ENCODE data around the gene PHACTR3. TPM values are rescaled to one million over a fixed set of nuclear protein-coding genes. Genes with fewer than 3 reads are reported as not detected.

PHACTR3 gene
- total RNA-seq, 2 donors from 2014 or later = 0.34 TPM; not detected in 1

- WGBS = 77% methylated on average over 21 of the region's 21 CpGs
- no peaks in the 10 kb centered on the region for H3K27me3 ChIP-seq (replicated peaks; ENCODE audit: insufficient read depth)
- no peaks in the 10 kb centered on the region for H3K4me1 ChIP-seq (replicated peaks)
- H3K27ac ChIP-seq = no peak overlapping the region
- no peaks in the 10 kb centered on the region for H3K9me3 ChIP-seq
- no peak overlapping the region for H3K4me3 ChIP-seq
- DNase-seq (ENCODE audit: low spot score) = no peak
- no peaks in the 10 kb centered on the region for H3K36me3 ChIP-seq
- intact Hi-C loops (cut with DNase I) = no loop called here
- TF ChIP-seq CTCF (IDR thresholded peaks at IDR 0.05) = no peak
- no peak for TF ChIP-seq POLR2AphosphoS5 (IDR thresholded peaks at IDR 0.05)
These were observed 139.6 kb downstream of the PHACTR3 start for GRCh38 chr20:59743767-59744485.

- Histone ChIP-seq H3K27ac (no peak overlapping the region), H3K36me3 (no peaks in the 10 kb centered on the region), H3K4me1 (replicated peaks) (no peaks in the 10 kb centered on the region), H3K4me3 (no peak overlapping the region), H3K27me3 (replicated peaks; ENCODE audit: insufficient read depth) (no peaks in the 10 kb centered on the region), H3K9me3 (no peaks in the 10 kb centered on the region)
- TF ChIP-seq CTCF (IDR thresholded peaks at IDR 0.05) (no peak), POLR2A (IDR thresholded peaks at IDR 0.05) (no peak), POLR2AphosphoS5 (IDR thresholded peaks at IDR 0.05) (no peak)
- DNase-seq (ENCODE audit: low spot score) = no peak
- intact Hi-C loops (cut with DNase I) = no loop called here
- WGBS = 77% methylated on average over 11 of the region's 11 CpGs
These were observed 140.4 kb downstream of the PHACTR3 start for GRCh38 chr20:59744756-59745155.

GRCh38 chr20:59745201-59745600, 140.9 kb downstream of the PHACTR3 start:
- intact Hi-C loops (cut with DNase I) = no loop called here
- WGBS = 87% methylated on average over 9 of the region's 9 CpGs
- TF ChIP-seq CTCF (IDR thresholded peaks at IDR 0.05) (no peak), POLR2AphosphoS5 (IDR thresholded peaks at IDR 0.05) (no peak)

GRCh38 chr20:59745716-59746115, 141.4 kb downstream of the PHACTR3 start:
- H3K4me3 ChIP-seq = no peak overlapping the region
- TF ChIP-seq POLR2AphosphoS5 (IDR thresholded peaks at IDR 0.05) = no peak
- no peak for TF ChIP-seq POLR2A (IDR thresholded peaks at IDR 0.05)
- no peak for TF ChIP-seq CTCF (IDR thresholded peaks at IDR 0.05)
- DNase-seq (ENCODE audit: low spot score) = no peak
- intact Hi-C loops (cut with DNase I) = no loop called here
- H3K9me3 ChIP-seq = no peaks in the 10 kb centered on the region
- no peaks in the 10 kb centered on the region for H3K4me1 ChIP-seq (replicated peaks)
- H3K27ac ChIP-seq = no peak overlapping the region
- peaks cover 2% of the 10 kb centered on the region for H3K27me3 ChIP-seq (replicated peaks; ENCODE audit: insufficient read depth)
- WGBS = 70% methylated on average over 8 of the region's 8 CpGs
- H3K36me3 ChIP-seq = no peaks in the 10 kb centered on the region

More at GRCh38 chr20:59745201-59745600, 140.9 kb downstream of the PHACTR3 start:
- no peaks in the 10 kb centered on the region for H3K36me3 ChIP-seq
- no peaks in the 10 kb centered on the region for H3K27me3 ChIP-seq (replicated peaks; ENCODE audit: insufficient read depth)
- H3K4me1 ChIP-seq (replicated peaks) = no peaks in the 10 kb centered on the region
- no peaks in the 10 kb centered on the region for H3K9me3 ChIP-seq
- H3K27ac ChIP-seq = no peak overlapping the region
- no peak overlapping the region for H3K4me3 ChIP-seq
- no peak for DNase-seq (ENCODE audit: low spot score)

- 81% methylated on average over 4 of the region's 4 CpGs for WGBS
- TF ChIP-seq CTCF (IDR thresholded peaks at IDR 0.05) = no peak
- no peak for TF ChIP-seq POLR2A (IDR thresholded peaks at IDR 0.05)
- TF ChIP-seq POLR2AphosphoS5 (IDR thresholded peaks at IDR 0.05) = no peak
- Histone ChIP-seq H3K36me3 (no peaks in the 10 kb centered on the region), H3K9me3 (no peaks in the 10 kb centered on the region), H3K27ac (no peak overlapping the region), H3K4me1 (replicated peaks) (no peaks in the 10 kb centered on the region), H3K4me3 (no peak overlapping the region), H3K27me3 (replicated peaks; ENCODE audit: insufficient read depth) (peaks cover 5% of the 10 kb centered on the region)
- DNase-seq (ENCODE audit: low spot score) = no peak
- intact Hi-C loops (cut with DNase I) = no loop called here
These were observed 141.8 kb downstream of the PHACTR3 start for GRCh38 chr20:59746155-59746554.

Data from prostate gland (tissue), 2 donors.